GM21717 (cell line): ENCODE data around the gene OPN5.

Experiments used
- ATAC-seq: cut with Tn5 transposase; IDR thresholded peaks from one replicate; pipeline ENCODE4 v1.9.1; 2021; ENCODE audit warnings: mild to moderate bottlenecking, moderate library complexity; ENCODE audit not compliant: unreplicated experiment

The OPN5 gene

GRCh38 chr6:47787620-47788497, 6.0 kb downstream of the OPN5 start:
- ATAC-seq = no peak

- no peak for ATAC-seq
Measured at GRCh38 chr6:47788498-47788884, 6.7 kb downstream of the OPN5 start.

- ATAC-seq = no peak
Measured at GRCh38 chr6:47789553-47789952, 7.7 kb downstream of the OPN5 start.

GRCh38 chr6:47792216-47792733, 10.4 kb downstream of the OPN5 start:
- no peak for ATAC-seq

- ATAC-seq = no peak
Measured at GRCh38 chr6:47794577-47795135, 12.8 kb downstream of the OPN5 start.

- ATAC-seq = no peak
Measured at GRCh38 chr6:47801984-47802383, 20.2 kb downstream of the OPN5 start.

GRCh38 chr6:47804821-47805220, 23.0 kb downstream of the OPN5 start:
- ATAC-seq = no peak

- ATAC-seq = no peak
Measured at GRCh38 chr6:47809873-47810272, 28.0 kb downstream of the OPN5 start.

- no peak for ATAC-seq
Measured at GRCh38 chr6:47810885-47811284, 29.1 kb downstream of the OPN5 start.

- no peak for ATAC-seq
Measured at GRCh38 chr6:47811443-47811842, 29.6 kb downstream of the OPN5 start.

- ATAC-seq = no peak
Measured at GRCh38 chr6:47817749-47818148, 35.9 kb downstream of the OPN5 start.

- ATAC-seq = no peak
Measured at GRCh38 chr6:47819461-47819860, 37.6 kb downstream of the OPN5 start.

GRCh38 chr6:47822856-47823554, 41.2 kb downstream of the OPN5 start:
- no peak for ATAC-seq

- no peak for ATAC-seq
Measured at GRCh38 chr6:47832386-47833100, 50.7 kb downstream of the OPN5 start.

GRCh38 chr6:47834196-47834595, 52.4 kb downstream of the OPN5 start:
- ATAC-seq = no peak

GRCh38 chr6:47836046-47836445, 54.2 kb downstream of the OPN5 start:
- no peak for ATAC-seq

- ATAC-seq = peak; percentile 49
Measured at GRCh38 chr6:47836639-47837038, 54.8 kb downstream of the OPN5 start.

GRCh38 chr6:47839645-47840044, 57.8 kb downstream of the OPN5 start:
- ATAC-seq = no peak

GRCh38 chr6:47844881-47845280, 63.0 kb downstream of the OPN5 start:
- no peak for ATAC-seq

- no peak for ATAC-seq
Measured at GRCh38 chr6:47846752-47847151, 64.9 kb downstream of the OPN5 start.

GRCh38 chr6:47851091-47851490, 69.3 kb downstream of the OPN5 start:
- ATAC-seq = no peak
